ENCODE results near the gene DOCK7.
"Not testable (repeated sequence)": the region's sequence is repeated elsewhere in the genome, so short reads cannot be mapped to it uniquely, and the experiment has no call there.

Gene DOCK7

GRCh38 chr1:62716397-62716796 lies 28.2 kb upstream of the DOCK7 start:
- H3K4me3 ChIP-seq (ENCODE audit: low read depth, low read length) = no peak overlapping the region
- TF ChIP-seq CTCF (IDR thresholded peaks at IDR 0.05; ENCODE audit: low read depth, low read length) = no peak

GRCh38 chr1:62712336-62713243 lies 24.4 kb upstream of the DOCK7 start:
- TF ChIP-seq CTCF (IDR thresholded peaks at IDR 0.05; ENCODE audit: low read depth, low read length) = no peak
- H3K4me3 ChIP-seq (ENCODE audit: low read depth, low read length) = no peak overlapping the region

GRCh38 chr1:62707744-62708120 lies 19.5 kb upstream of the DOCK7 start:
- no peak overlapping the region for H3K4me3 ChIP-seq (ENCODE audit: low read depth, low read length)
- TF ChIP-seq CTCF (IDR thresholded peaks at IDR 0.05; ENCODE audit: low read depth, low read length) = no peak

GRCh38 chr1:62706985-62707743 lies 19.0 kb upstream of the DOCK7 start:
- H3K4me3 ChIP-seq (ENCODE audit: low read depth, low read length) = no peak overlapping the region
- TF ChIP-seq CTCF (IDR thresholded peaks at IDR 0.05; ENCODE audit: low read depth, low read length) = no peak

GRCh38 chr1:62698161-62698560 lies 10.0 kb upstream of the DOCK7 start:
- H3K4me3 ChIP-seq (ENCODE audit: low read depth, low read length) = not testable (repeated sequence)

GRCh38 chr1:62694479-62694878 lies 6.3 kb upstream of the DOCK7 start:
- not testable (repeated sequence) for H3K4me3 ChIP-seq (ENCODE audit: low read depth, low read length)

GRCh38 chr1:62693123-62693522 lies 4.9 kb upstream of the DOCK7 start:
- TF ChIP-seq CTCF (IDR thresholded peaks at IDR 0.05; ENCODE audit: low read depth, low read length) = no peak
- H3K4me3 ChIP-seq (ENCODE audit: low read depth, low read length) = no peak overlapping the region

GRCh38 chr1:62691062-62691844 lies 3.1 kb upstream of the DOCK7 start:
- TF ChIP-seq CTCF (IDR thresholded peaks at IDR 0.05; ENCODE audit: low read depth, low read length) = no peak
- no peak overlapping the region for H3K4me3 ChIP-seq (ENCODE audit: low read depth, low read length)

All from WI38 (cell line).